PFSK-1 (cell line): Measurements from ENCODE around the gene RAB11A.

Source experiments
- FOXP2 ChIP-seq: optimal IDR thresholded peaks from 2 replicates; pipeline ENCODE3; 2011; ENCODE audit warnings: borderline replicate concordance, control low read depth, inconsistent platforms; ENCODE audit not compliant: insufficient read depth; ENCODE audit errors: extremely low read length, extremely low read depth
- POLR2AphosphoS5 ChIP-seq: IDR thresholded peaks from 2 replicates; pipeline ENCODE4 v1.6.1; 2012; ENCODE audit warnings: low read depth, mild to moderate bottlenecking, control low read depth, low read length, moderate library complexity
- SIN3A ChIP-seq: IDR thresholded peaks from 2 replicates; pipeline ENCODE4 v1.6.1; 2012; ENCODE audit warnings: mild to moderate bottlenecking, low read length, moderate library complexity, borderline replicate concordance; ENCODE audit not compliant: insufficient read depth
- TAF1 ChIP-seq: IDR thresholded peaks from 2 replicates; pipeline ENCODE4 v1.6.1; 2012; ENCODE audit warnings: low read length, control low read depth, borderline replicate concordance; ENCODE audit not compliant: insufficient read depth
- TF ChIP-seq, protein P1 (sequence below), 2 experiments: IDR thresholded peaks; 2 replicates each; pipeline versions ENCODE4 v1.6.1 to v1.8.0; 2011 to 2012; ENCODE audit warnings: low read depth in 2 of 2, low read length in 2 of 2, control low read depth in 1 of 2, inconsistent platforms in 1 of 2, mild to moderate bottlenecking in 1 of 2, moderate library complexity in 1 of 2; ENCODE audit not compliant: insufficient read depth in 1 of 2

RAB11A gene

DNA sequence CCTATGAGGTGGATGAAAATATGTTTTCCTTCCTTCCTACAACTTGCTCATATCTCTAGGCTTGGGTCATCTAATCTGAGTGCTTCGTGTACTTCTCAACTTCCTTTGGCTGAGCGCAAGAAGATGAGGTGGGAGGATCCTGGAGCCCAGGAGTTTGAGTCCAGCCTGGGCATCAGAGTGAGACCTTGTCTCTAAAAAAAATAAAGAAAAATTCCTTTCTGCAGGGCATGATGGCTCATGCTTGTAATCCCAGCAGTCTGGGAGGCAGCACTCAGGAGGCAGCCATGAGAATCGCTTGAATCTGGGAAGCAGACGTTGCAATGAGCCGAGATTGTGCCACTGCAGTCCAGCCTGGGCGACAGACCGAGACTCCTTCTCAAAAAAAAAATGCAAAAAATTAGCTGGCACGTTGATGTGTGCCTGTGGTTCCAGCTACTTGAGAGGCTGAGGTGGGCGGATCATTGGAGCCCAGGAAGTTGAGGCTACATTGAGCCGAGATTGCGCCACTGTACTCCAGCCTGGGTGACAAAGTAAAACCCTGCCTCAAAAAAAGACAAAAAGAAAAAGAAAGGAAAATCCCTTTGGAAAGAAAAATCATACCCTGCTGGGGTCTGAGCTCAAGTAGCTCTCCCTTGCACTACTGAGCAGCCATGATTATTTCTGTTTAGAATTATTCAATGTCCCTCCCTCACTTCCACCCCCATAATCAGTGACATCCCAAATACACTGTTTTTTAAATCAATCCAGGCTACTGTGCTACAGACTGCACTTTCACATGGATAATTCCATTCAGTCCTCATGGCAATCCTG is 28.0 kb upstream of the RAB11A start:
- TF ChIP-seq SIN3A: no peak

DNA sequence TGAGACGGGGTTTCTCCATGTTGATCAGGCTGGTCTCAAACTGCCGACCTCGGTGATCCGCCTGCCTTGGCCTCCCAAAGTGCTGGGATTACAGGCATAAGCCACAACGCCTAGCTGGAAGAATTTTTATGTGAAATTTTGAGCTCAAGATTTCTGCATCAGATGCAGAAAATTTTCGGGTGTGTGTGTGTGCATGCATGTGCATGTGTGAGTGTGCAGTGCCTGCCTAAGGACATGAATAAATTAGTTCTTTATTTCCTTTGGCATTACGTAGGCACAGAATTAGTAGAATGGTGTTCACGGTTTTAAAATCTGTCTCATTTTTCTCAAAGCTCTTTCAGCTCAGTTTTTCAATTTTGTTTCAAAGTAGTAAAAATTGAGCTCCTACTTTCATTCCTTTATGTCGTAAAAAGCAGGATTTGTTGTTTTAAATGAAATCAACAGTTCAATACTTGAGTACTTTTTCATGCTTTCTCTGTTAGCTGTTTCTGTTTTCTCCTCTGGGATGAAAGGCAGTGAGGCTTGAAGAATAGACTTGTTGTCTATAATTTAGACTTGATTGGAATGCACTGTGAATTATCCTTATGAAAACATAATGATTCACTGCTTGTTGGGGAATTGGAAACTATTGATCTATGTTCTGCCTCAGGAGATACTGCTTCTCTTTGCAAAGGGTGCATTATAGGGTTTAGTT is 23.3 kb upstream of the RAB11A start:
- TF ChIP-seq FOXP2: no peak
- TF ChIP-seq TAF1: no peak
- no peak for TF ChIP-seq POLR2AphosphoS5
- TF ChIP-seq, protein P1, sequence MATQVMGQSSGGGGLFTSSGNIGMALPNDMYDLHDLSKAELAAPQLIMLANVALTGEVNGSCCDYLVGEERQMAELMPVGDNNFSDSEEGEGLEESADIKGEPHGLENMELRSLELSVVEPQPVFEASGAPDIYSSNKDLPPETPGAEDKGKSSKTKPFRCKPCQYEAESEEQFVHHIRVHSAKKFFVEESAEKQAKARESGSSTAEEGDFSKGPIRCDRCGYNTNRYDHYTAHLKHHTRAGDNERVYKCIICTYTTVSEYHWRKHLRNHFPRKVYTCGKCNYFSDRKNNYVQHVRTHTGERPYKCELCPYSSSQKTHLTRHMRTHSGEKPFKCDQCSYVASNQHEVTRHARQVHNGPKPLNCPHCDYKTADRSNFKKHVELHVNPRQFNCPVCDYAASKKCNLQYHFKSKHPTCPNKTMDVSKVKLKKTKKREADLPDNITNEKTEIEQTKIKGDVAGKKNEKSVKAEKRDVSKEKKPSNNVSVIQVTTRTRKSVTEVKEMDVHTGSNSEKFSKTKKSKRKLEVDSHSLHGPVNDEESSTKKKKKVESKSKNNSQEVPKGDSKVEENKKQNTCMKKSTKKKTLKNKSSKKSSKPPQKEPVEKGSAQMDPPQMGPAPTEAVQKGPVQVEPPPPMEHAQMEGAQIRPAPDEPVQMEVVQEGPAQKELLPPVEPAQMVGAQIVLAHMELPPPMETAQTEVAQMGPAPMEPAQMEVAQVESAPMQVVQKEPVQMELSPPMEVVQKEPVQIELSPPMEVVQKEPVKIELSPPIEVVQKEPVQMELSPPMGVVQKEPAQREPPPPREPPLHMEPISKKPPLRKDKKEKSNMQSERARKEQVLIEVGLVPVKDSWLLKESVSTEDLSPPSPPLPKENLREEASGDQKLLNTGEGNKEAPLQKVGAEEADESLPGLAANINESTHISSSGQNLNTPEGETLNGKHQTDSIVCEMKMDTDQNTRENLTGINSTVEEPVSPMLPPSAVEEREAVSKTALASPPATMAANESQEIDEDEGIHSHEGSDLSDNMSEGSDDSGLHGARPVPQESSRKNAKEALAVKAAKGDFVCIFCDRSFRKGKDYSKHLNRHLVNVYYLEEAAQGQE (IDR thresholded peaks at IDR 0.05; ENCODE audit: insufficient read depth in 1 of 2, low read depth in 2 of 2, low read length in 2 of 2): no peak
- no peak for TF ChIP-seq SIN3A

DNA sequence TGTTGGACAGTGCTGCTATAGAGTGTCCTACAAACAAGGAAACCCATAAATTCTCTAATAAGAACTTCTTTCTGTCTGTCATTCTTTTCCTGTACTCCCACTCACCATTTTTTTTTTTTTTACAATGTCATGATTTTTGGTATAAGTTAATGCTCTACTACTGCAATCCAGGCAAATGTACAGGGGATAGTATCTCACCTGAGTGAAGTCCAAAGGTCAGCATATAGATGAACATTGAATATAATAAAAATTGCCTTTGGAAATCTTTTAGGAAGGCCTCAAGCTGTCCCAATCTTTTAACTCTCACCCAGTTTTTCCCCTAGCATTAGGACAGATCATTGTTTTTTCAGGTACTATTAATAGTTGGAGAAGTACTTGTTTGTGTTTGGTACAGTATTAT is 21.3 kb upstream of the RAB11A start:
- no peak for TF ChIP-seq SIN3A
- TF ChIP-seq TAF1: no peak
- no peak for TF ChIP-seq FOXP2
- TF ChIP-seq, protein P1 (IDR thresholded peaks at IDR 0.05; ENCODE audit: insufficient read depth in 1 of 2, low read depth in 2 of 2, low read length in 2 of 2): no peak
- TF ChIP-seq POLR2AphosphoS5: no peak

DNA sequence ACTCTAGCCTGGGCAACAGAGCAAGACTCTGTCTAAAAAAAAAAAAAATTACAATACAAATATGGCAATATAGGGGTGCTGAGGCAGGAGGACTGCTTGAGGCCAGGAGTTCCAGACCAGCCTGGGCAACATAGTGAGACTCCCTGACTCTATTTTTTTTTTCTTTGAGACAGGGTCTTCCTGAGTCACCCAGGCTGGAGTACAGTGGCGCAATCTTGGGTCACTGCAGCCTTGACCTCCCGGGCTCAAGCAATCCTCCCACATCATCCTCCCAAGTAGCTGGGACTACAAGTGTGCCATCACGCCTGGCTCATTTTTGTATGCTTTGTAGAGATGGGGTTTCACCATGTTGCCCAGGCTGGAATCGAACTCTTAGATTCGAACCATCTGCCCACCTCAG is 17.3 kb upstream of the RAB11A start:
- TF ChIP-seq TAF1: no peak
- TF ChIP-seq POLR2AphosphoS5: no peak
- TF ChIP-seq SIN3A: no peak

DNA sequence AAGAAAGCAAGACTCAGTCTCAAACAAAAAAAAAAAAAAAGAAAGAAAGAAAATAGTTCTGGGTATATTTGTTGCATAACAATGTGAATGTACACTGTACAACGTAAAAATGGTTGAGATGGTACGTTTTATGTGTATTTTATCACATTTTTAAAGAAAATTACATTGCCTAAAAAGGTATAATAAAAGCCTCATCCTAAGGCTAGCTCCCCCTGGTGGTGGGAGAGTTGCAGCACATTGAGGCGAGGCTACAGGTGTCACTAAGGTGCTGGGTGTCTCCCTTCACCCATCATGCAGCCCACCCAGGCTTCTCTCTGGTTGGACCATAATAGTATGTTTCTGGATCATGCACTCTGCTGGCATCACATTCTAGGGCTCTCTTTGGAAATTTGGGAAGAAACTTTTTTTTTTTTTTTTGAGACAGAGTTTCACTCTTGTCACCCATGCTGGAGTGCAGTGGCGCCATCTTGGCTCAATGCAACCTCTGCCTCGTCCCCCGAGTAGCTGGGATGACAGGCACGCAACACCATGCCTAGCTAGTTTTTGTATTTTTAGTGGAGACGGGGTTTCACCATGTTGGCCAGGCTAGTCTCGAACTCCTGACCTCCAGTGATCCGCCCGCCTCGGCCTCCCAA is 12.4 kb upstream of the RAB11A start:
- TF ChIP-seq POLR2AphosphoS5: no peak
- no peak for TF ChIP-seq FOXP2
- TF ChIP-seq, protein P1 (IDR thresholded peaks at IDR 0.05; ENCODE audit: insufficient read depth in 1 of 2, low read depth in 2 of 2, low read length in 2 of 2): no peak
- TF ChIP-seq SIN3A: no peak
- TF ChIP-seq TAF1: no peak
